Measurements from ENCODE around the gene IGSF23.

IGSF23 gene

DNA sequence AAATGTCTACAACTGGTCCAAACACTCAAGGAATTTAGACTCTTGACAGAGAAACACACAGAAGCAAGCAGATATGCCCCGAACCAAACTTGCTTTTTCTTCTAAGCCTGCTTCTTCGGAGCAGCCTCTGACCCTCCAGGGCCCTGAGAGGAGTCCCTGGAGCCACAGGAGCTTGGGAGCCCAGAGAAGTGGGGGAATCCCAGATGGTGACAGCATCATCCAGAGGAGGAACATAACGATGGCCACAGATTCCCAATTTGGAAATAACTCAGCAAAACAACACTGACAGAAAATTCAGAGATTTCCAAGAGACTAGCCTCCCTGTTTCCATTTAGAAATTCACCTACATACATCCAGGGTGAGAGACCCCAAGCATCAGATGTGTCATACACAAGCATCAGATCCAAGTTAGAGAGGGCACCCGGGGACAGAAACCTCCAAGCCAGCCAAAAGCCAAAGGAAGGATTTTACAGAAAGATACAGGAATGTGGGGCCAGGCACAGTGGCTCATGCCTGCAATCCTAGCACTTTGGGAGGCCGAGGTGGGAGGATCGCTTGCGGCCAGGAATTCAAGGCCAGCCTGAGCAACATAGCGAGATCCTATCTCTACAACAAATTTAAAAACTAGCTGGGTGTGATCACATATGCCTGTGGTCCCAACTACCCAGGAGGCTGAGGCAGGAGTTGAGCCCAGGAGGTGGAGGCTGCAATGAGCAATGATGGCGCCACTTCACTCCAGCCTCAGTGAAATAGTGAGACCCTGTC, 28.3 kb downstream of the IGSF23 start:
- DNase-seq (ENCODE audit: low spot score): no peak

DNA sequence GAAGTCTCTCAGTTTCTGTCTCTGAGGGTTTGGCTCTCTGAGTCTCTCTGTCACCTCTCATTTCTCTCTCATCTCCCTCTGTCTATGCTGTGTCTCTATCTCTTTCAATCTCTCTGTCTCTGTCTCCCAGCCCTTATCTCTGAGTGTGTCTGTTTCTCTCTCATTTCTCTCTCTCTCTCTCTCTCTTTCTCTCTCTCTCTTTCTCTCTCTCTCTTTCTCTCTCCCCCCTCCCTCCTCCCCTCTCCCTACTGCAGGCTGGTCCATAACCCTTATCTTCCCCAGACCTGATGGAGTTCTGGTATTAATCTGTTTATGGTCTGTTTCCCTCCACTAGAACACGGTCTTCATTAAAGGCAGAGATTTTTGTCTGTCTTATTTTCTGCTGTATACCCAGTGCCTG, 29.0 kb downstream of the IGSF23 start:
- no peak for DNase-seq (ENCODE audit: low spot score)

DNA sequence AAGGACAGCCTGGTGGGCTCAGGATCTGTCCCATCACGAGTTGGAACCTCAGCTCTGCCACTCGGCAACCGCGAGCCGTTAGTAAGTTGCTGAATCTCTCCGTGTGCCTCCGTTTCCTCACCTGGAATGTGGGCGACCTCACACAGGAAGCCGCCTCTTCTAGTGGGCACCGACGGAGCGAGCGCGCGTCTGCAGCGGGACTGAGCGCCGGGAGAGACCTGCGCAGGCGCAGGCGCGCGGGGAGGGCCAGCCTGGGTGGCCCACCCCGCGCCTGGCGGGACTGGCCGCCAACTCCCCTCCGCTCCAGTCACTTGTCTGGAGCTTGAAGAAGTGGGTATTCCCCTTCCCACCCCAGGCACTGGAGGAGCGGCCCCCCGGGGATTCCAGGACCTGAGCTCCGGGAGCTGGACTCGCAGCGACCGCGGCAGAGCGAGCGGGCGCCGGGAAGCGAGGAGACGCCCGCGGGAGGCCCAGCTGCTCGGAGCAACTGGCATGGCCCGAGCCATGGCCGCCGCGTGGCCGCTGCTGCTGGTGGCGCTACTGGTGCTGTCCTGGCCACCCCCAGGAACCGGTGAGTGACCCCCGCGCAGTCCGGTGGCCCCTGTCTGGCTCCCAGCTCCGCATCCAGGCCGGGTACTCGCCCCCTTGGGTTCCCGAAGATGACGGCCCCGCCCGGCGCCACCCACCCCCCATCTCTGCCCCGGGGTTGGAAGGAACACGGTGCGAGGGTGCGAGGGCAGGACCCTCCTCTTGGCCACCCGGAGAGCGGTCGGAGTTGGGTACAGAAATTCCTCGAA, 30.4 kb downstream of the IGSF23 start, which contains the start of gene PVR:
PVR (plus strand) TSS at position 306 of the 797 bp plus-strand sequence; CDS start at position 493, 187 bp downstream.
- DNase-seq (ENCODE audit: low spot score): peak; percentile 4

DNA sequence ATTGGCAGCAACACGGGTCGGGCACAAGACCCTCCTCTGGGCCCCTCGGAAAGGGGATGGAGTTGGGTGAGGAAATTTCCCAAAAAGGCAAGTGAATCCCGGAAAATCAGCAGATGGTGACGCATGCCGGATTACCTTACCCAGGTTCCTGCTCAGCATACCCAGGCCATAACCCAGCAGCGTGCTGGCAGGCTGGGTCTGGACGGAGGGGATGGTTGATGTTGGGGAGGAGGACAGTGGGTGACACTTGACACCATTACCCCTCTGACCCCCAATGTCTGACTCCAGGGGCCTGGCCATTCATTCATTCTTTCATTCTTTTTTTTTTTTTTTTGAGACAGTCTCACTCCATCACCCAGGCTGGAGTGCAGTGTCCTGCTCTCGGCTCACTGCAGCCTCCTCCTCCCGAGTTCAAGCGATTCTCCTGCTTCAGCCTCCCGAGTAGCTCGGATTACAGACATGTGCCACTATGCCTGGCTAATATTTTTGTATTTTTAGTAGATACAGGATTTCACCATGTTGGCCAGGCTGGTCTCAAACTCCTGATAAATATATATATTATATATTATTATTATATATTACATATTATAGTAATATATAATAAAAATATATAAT, 31.1 kb downstream of the IGSF23 start:
- no peak for DNase-seq (ENCODE audit: low spot score)

DNA sequence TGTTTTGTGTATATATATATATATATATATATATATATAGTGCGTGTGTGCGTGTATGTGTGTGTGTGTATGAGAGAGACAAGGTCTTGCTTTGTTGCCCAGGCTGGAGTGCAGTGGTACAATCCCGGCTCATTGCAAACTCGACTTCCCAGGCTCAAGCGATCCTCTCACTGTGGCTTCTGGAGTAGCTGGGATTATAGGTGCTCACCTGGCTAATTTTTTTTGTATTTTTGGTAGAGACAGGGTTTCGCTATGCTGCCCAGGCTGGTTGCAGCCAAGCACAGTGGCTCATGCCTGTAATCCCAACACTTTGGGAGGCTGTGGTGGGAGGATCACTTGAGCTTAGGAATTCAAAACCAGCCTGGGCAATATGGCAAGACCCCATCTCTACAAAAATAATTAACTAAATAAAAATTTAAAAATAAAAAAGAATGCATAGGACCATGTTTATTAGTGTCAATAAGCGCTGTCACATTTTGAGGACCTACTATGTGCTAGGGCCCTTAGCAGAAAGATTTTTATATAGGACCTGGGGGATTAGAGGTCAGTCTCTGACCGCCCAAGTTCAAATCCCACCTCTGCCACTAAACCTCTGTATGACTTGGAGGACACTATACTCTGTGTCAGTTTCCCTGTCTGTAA, 32.2 kb downstream of the IGSF23 start:
- no peak for DNase-seq (ENCODE audit: low spot score)

DNA sequence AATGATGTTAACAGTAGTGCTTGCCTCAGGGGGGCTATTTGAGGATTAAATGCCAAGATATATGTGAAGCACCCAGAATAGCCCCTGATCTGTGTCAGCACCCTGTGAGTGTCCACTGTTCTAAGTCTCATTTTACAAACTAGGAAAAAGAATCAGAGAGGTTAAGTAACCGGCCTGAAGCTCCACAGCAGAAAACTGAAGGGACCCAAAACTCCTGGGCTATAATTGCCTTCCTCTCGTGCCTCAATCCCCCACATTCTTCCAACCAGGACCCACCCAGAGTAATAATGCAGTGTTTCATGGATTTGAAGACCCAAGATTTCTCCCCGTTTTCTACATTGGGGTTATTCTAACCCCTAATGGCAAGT, 32.7 kb downstream of the IGSF23 start:
- DNase-seq (ENCODE audit: low spot score): no peak

DNA sequence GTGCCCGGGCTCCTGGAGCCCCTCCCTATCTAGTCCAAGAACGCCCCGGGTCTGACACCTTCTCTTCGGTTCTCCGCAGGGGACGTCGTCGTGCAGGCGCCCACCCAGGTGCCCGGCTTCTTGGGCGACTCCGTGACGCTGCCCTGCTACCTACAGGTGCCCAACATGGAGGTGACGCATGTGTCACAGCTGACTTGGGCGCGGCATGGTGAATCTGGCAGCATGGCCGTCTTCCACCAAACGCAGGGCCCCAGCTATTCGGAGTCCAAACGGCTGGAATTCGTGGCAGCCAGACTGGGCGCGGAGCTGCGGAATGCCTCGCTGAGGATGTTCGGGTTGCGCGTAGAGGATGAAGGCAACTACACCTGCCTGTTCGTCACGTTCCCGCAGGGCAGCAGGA, 33.8 kb downstream of the IGSF23 start:
- DNase-seq (ENCODE audit: low spot score): no peak

DNA sequence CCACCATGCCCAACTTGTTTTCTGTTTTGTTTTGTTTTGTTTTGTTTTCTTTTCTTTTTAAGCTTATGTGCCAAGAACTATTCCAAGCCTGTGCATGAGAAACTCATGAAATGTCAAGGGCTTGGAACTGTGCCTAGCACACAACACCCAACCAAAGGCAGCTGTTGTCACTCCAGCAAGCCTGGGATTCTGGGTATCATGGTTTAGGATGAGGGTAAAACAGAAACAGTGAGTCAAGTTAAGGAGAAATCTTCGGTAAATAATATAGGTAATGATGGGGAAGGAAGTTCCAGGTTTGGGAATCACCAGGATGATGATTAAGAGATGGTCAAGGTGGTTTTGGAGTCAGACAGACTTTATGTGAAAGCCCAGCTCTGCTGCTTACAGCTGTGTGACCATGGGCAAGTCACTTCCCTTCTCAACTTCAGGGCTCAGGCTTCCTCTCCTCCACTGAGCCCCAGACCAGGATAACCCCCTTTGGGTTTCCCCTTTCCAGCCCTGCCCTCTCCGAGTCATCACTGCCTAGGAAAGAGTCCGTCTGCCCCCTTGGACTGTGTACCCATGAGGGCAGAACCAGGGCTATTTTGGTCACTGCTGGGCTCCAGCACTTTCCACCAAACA, 35.4 kb downstream of the IGSF23 start:
- DNase-seq (ENCODE audit: low spot score): no peak

DNA sequence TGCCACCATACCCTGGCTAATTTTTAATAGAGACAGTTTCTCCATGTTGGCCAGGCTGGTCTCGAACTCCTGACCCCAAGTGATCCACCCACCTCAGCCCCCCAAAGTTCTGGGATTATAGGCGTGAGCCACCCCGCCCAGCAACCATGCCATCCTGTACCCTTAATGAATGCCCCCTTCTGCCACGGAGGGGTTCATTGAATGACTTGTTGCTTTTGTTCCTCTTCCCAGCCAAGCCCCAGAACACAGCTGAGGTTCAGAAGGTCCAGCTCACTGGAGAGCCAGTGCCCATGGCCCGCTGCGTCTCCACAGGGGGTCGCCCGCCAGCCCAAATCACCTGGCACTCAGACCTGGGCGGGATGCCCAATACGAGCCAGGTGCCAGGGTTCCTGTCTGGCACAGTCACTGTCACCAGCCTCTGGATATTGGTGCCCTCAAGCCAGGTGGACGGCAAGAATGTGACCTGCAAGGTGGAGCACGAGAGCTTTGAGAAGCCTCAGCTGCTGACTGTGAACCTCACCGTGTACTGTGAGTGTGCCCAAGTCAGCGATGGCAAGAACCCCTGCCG, 36.3 kb downstream of the IGSF23 start:
- DNase-seq (ENCODE audit: low spot score): no peak

DNA sequence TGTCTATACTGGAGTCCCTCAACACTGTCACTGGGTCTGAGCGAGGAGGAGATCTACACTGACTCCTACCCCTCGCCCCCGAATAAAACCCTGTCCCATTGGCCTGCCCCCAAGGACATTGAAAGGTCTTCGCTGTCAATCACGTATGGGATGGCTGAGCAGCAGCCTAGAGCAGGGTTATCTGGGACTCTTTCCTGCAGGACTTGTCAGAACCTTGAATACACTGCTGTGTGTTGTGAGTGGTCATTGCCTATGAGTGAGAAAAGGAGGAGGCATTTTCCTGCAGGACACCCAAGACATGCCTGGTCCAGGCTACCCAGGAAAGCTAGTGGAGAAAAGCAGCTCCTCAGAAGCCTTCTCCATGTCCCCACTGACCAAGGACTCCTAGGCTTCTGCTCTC, 40.0 kb downstream of the IGSF23 start:
- DNase-seq (ENCODE audit: low spot score): no peak

DNA sequence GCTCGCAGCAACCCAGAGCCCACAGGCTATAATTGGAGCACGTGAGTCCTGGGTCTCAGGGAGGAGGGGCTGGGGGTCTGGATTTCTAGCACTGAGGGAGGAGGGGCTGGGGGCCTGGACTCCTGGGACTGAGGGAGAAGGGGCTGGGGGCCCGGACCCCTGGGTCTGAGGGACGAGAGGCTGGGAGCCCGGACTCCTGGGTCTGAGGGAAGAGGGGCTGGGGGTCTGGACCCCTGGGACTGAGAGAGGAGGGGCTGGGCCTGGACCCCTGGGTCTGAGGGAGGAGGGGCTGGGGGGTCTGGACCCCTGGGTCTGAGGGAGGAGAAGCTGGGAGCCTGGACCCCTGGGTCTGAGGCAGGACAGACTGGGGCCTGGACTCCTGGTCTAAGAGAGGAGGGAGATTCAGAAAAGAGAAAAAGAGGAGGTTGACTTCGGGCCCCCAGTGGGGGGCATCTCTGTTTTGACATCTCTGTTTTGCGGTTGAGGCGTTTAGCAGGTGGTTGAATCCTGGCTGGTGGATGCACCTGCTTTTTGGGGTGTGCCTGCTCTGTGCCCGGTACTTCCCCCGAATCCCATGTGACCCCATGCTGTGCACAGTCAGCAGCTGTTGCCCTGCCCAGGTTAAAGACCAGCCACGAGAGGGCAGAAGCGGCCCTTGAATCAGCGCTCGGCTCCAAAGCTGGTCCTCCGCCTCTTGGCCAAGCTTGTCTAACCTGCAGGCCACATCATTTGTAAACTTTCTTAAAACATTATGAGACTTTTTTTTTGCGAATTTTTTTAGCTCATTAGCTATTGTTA, 40.8 kb downstream of the IGSF23 start:
- DNase-seq (ENCODE audit: low spot score): peak; percentile 71

DNA sequence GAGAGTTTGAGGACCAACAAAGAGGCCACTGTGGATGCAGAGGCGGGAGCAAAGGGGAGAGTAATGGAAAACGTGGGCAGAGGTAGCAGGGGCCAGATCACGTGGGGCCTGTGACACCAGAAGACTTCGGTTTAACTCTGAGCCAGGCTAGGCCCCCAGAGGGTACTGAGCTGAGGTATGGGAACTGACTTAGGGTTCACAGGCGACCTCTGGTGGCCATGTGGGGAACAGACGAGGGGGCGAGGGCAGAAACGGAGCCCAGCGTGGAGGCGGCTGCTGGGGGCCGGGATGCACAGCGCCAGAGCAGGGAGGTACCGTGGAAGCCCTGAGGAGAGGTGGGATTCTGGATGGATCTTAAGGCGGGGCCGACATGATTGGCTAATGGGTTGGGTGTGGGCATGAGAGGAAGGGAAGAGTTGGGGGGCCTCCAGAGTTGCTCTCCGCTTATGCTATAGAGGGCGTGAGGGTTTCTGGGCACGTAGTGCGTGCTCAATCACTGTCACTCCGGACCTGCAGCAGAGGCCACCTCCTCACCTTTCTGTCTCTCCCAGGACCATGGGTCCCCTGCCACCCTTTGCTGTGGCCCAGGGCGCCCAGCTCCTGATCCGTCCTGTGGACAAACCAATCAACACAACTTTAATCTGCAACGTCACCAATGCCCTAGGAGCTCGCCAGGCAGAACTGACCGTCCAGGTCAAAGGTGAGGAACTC, 44.0 kb downstream of the IGSF23 start:
- peak; percentile 59 for DNase-seq (ENCODE audit: low spot score)

DNA sequence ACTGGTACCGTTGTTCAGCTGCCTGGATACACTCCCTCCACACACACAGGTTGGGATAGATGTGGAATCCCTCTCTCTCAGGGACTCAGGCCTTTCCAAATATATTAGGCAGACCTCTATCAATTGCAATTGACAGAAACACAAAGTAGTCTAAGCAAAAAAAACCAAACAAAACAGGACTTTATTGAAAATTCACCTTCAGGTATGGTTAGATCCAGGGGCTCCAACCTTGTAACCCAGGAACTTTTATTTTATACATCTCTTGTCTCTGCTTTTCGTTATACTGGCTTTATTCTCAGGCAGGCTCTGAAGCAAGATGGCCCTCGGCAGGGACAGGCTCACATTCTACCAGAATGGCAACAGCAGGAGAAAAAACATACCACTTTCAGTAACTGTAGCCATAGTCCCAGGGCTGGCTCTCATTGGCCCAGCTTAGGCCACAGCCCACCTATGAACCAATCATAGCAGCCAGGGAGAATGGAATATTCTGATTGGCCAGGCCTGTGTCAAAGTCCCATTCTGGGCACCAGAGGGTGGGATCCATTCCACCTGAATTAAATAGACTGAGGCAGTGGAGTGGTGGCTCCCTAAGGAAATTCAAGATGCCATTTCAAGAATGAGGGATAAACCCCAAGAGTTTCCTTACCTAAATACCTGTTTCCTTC, 44.8 kb downstream of the IGSF23 start:
- no peak for DNase-seq (ENCODE audit: low spot score)

DNA sequence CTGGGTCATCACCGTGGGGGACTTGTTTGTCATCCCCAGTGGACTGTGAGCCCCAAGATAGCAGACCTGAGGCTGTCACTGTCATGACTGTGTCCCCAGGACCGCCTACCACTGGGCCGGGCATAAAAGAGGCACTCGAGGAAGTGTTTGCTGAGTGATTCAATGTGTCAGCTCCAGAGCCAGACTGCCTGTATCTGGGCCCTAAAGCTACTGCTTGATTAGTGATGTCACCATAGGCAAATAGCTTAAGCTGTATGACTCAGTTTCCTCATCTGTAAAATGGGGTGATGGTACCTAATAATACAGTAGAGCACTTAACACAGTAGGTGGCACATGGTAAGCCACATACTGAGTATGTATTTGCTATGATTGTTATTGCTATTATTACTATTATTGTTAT, 46.7 kb downstream of the IGSF23 start:
- no peak for DNase-seq (ENCODE audit: low spot score)

DNA sequence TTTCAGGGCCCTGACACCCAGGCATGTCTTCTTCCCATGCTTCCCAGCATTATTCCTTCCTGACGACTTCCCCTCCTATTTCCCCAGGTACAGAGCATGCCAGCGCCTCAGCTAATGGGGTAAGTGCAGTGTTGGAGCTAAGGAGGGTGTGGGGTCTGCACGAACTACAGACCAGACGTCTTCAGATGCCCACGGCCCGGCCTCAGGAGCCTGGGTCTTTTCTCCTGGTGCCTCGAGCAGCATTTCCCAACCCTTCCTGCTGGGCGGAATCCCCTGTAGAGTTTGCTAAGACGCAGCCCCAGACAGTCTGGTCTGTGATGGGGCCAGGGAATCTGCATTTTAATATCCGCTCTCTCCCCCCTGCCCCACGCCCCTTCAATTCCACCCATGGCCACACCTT, 47.8 kb downstream of the IGSF23 start:
- no peak for DNase-seq (ENCODE audit: low spot score)

DNA sequence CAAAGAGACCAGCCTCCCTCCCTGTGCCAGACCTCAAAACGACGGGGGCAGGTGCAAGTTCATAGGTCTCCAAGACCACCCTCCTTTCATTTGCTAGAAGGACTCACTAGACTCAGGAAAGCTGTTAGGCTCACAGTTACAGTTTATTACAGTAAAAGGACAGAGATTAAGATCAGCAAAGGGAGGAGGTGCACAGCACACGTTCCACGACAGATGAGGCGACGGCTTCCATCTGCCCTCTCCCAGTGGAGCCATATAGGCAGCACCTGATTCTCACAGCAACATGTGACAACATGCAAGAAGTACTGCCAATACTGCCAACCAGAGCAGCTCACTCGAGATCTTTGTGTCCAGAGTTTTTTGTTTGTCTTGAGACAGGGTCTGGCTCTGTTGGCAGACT, 48.5 kb downstream of the IGSF23 start:
- DNase-seq (ENCODE audit: low spot score): no peak

DNA sequence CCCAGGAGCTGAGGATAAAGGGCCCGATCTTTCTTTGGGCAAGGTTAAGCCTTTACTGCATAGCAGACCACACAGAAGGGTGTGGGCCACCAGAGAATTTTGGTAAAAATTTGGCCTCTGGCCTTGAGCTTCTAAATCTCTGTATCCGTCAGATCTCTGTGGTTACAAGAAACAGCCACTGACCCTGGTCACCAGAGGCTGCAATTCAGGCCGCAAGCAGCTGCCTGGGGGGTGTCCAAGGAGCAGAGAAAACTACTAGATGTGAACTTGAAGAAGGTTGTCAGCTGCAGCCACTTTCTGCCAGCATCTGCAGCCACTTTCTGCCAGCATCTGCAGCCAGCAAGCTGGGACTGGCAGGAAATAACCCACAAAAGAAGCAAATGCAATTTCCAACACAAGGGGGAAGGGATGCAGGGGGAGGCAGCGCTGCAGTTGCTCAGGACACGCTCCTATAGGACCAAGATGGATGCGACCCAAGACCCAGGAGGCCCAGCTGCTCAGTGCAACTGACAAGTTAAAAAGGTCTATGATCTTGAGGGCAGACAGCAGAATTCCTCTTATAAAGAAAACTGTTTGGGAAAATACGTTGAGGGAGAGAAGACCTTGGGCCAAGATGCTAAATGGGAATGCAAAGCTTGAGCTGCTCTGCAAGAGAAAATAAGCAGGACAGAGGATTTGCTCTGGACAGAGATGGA, 49.5 kb downstream of the IGSF23 start:
- DNase-seq (ENCODE audit: low spot score): no peak

DNA sequence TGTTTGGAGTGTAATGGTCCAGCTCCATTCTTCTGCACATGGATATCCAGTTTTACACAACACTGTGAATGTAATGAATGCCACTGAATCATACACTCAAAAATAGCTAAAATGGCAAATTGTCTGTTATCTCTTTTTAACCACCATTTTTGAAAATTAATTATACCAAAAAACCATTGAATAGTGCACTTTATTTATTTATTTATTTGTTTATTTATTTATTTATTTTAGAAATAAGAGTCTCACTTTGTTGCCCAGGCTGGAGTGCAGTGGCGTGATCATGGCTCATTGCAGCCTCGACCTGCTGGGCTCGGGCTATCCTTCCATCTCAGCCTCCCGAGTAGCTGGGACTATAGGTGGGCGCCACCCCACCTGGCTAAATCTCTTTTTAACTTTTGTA, 50.6 kb downstream of the IGSF23 start:
- no peak for DNase-seq (ENCODE audit: low spot score)

DNA sequence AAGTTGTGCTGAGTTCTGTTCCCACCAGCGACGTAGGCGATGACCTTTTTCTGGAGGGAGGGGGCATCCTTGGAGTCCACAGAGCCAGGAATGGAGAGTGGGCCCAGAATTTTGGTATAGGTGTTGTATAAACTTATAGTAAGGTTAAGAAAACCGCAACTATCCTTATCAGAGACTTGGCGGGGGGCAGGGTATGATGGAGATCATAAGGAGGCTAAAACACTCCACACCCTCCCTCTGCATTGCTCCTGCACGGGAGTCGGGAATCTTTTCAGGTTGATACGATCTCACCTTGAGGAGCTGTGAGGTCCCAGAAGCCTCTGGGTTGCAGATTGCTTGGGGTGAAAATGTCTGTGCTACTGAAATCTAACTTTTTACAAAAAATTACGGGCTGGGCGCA, 51.6 kb downstream of the IGSF23 start:
- DNase-seq (ENCODE audit: low spot score): no peak

Measured in CD4-positive, alpha-beta T cell treated with Interleukin-15 for 4 hours (primary cell).